Colonic mucosa (tissue), 4 donors: ENCODE results near the gene PMVK. TPM values are rescaled to one million over a fixed set of nuclear protein-coding genes. Genes with fewer than 3 reads are reported as not detected.

Source experiments
- DNase-seq: peaks from one replicate; pipeline ENCODE4 v3.0.0-alpha.2; 2020
- H3K27ac ChIP-seq: fragments of 200-600 bp; one replicate; pipeline ENCODE4 v1.8.0; 2021
- H3K27me3 ChIP-seq: fragments of 200-600 bp; one replicate; pipeline ENCODE4 v1.8.0; 2021
- H3K36me3 ChIP-seq: fragments of 200-600 bp; one replicate; pipeline ENCODE4 v1.8.0; 2021
- H3K4me1 ChIP-seq: fragments of 200-600 bp; one replicate; pipeline ENCODE4 v1.8.0; 2021; ENCODE audit warnings: mild to moderate bottlenecking
- H3K4me3 ChIP-seq: fragments of 200-600 bp; one replicate; pipeline ENCODE4 v1.8.0; 2021
- H3K9ac ChIP-seq, 2 donors: one replicate each; pipeline ENCODE4 v1.7.0; 2013; ENCODE audit warnings: control low read depth in 2 of 2, low read depth in 2 of 2, low read length in 2 of 2
- H3K9me3 ChIP-seq: fragments of 200-600 bp; one replicate; pipeline ENCODE4 v1.8.0; 2021
- intact Hi-C: fragments of 100-400 bp; cut with DNase I; formaldehyde crosslinking; loops from one replicate; pipeline ENCODE4 v1.14.1; 2022
- total RNA-seq, 2 donors: library from RNA; stranded (reverse); fragmentation: NEBNext Ultra II Directional in 1 of 2; extraction: Animal tissue kit (Norgen Biotek cat#: 25700) in 1 of 2; gene quantifications; one replicate each; pipeline ENCODE4 v1.2.1, GENCODE V29; 2021
- TF ChIP-seq, protein P1 (sequence below): fragments of 200-600 bp; IDR thresholded peaks from one replicate; pipeline ENCODE4 v1.8.0; 2022; ENCODE audit warnings: antibody characterized with exemption, mild to moderate bottlenecking
- donor health status: healthy.
- donor health status: DM: no; HTN: no; CAD: no.
- donor health status: DM: no; HTN: no; CAD: no.

Gene PMVK
- total RNA-seq, 2 donors from 2014 or later, result 32.0 to 46.5 TPM

- Histone ChIP-seq H3K9me3 (no peaks in the 10 kb centered on the region), H3K27ac (peak overlapping the region; percentile 96), H3K36me3 (no peaks in the 10 kb centered on the region), H3K4me3 (peak overlapping the region; percentile 51), H3K4me1 (peaks cover 21% of the 10 kb centered on the region), H3K9ac (peak overlapping the region; percentile 53 to 99), H3K27me3 (no peaks in the 10 kb centered on the region)
- intact Hi-C loops, result no loop called here
- TF ChIP-seq, protein P1, sequence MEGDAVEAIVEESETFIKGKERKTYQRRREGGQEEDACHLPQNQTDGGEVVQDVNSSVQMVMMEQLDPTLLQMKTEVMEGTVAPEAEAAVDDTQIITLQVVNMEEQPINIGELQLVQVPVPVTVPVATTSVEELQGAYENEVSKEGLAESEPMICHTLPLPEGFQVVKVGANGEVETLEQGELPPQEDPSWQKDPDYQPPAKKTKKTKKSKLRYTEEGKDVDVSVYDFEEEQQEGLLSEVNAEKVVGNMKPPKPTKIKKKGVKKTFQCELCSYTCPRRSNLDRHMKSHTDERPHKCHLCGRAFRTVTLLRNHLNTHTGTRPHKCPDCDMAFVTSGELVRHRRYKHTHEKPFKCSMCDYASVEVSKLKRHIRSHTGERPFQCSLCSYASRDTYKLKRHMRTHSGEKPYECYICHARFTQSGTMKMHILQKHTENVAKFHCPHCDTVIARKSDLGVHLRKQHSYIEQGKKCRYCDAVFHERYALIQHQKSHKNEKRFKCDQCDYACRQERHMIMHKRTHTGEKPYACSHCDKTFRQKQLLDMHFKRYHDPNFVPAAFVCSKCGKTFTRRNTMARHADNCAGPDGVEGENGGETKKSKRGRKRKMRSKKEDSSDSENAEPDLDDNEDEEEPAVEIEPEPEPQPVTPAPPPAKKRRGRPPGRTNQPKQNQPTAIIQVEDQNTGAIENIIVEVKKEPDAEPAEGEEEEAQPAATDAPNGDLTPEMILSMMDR, result no peak
- DNase-seq, result peak; percentile 79
These were observed 39.0 kb upstream of the PMVK start for GRCh38 chr1:154975409-154976059.

DNA sequence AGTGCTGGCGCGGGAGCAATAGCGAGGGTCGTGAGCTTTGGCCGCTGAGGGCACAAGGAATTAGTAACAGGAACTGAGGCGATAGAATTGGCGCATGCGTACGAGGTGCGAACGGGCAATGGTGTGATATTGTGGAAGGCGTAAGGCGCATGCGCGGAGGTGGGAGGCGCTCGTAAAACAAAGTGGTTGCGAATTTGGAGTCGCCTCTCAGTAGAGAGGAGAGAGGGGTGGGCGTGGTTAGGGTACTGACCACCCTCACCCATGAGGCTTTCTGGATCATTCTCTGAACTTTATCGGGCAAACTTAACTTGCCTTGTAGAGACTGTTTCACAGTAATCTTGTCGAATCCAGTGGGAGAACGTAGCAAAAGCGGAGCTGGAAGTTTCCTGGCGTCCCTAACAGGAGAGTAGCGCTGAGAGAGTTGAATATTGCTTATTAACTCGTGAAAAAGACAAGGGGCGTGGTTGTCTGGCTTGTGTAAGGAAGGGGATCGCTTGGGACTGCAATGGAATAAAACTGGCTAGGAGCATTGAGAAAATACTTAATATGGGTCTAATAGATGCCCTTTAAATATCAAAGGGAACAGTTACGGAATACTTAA, 38.4 kb upstream of the PMVK start:
- Histone ChIP-seq H3K36me3 (no peaks in the 10 kb centered on the region), H3K4me1 (peaks cover 21% of the 10 kb centered on the region), H3K27ac (peak overlapping the region; percentile 96), H3K27me3 (no peaks in the 10 kb centered on the region), H3K4me3 (peak overlapping the region; percentile 51), H3K9ac (peak overlapping the region; percentile 53 to 99), H3K9me3 (no peaks in the 10 kb centered on the region)
- DNase-seq, result peak; percentile 98
- TF ChIP-seq, protein P1, result no peak
- intact Hi-C loops, result no loop called here

DNA sequence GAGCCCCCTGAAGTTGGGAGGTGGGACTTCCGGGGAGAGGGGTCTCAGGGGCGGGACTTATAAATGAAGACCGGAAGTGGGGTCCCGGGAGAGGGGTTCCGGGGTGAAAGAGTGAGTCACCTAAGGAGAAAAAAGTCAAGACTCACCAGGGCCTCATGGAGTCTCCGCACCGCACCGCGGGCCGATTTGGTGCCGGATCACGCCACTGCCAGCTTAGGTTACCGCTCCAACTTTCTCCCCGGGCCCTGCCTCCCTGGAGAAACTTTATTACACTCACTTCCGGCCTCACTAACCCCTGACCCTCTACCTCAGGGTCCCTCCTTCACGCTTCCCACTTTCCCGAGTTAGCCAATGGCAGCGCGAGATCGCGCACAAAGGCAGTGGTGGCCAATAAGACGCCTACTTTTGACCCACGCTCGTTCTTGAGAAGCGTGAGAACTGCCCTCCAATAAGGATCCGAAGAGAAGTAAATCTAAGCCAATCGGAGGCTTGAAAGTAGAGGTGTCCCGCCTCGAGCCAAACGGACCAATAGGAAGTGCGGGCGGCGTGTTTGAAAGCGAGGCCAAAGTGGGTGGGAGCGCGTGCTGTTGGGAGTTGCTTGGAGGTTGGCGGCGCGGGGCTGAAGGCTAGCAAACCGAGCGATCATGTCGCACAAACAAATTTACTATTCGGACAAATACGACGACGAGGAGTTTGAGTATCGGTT, 37.7 kb upstream of the PMVK start, which contains the start of gene CKS1B:
TSS of gene CKS1B (plus strand) at position 580 of the 706 bp plus-strand sequence. CDS start at position 645, 65 bp downstream.
- Histone ChIP-seq H3K9ac (peak within 1 kb of the TSS; percentile 73 to 99), H3K27ac (peak within 1 kb of the TSS; percentile 96), H3K4me3 (peak within 1 kb of the TSS; percentile 51), H3K27me3 (no peaks in the 10 kb centered on the region), H3K9me3 (no peaks in the 10 kb centered on the region), H3K36me3 (no peaks in the 10 kb centered on the region), H3K4me1 (peaks cover 21% of the 10 kb centered on the region)
- peak; percentile 97 for DNase-seq
- intact Hi-C loops, result no loop called here
- TF ChIP-seq, protein P1, result no peak

DNA sequence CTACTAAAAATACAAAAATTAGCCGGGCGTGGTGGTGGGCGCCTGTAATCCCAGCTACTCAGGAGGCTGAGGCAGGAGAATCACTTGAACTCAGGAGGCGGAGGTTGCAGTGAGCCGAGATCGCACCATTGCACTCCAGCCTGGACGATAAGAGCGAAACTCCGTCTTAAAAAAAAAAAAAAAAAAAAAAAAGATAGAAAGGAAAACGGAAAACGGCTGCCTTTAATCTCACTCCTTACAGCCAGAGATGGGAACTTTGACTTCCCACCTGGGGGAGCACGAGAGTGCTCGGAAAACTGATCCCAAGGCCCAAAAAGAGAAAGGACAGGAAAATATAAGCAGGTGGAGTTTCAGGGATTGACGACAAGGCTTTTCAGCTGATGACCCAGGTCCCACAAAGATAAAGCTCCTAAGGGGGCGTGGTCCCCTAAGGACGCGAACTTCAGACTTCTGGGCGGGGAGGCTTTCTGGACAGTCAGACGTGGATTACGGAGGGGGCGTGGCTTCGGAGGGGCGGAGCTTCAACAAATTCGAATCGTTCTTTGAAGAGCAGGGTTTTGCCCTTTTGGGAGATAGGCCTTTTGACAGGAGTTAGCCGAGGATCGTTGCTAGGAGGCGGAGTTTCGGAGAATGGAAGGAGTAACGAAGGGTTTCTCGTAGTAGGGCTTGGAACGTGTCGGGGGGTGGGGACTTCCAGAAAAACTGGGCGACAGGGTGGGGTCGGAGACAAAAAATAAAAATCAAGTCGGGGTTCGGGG, 37.0 kb upstream of the PMVK start:
- peaks cover 21% of the 10 kb centered on the region for H3K4me1 ChIP-seq
- peak overlapping the region; percentile 96 for H3K27ac ChIP-seq
- intact Hi-C loops, result no loop called here
- peak overlapping the region; percentile 73 to 99 for H3K9ac ChIP-seq
- no peaks in the 10 kb centered on the region for H3K27me3 ChIP-seq
- H3K4me3 ChIP-seq, result peak overlapping the region; percentile 51
- no peaks in the 10 kb centered on the region for H3K36me3 ChIP-seq
- peak; percentile 100 for DNase-seq
- TF ChIP-seq, protein P1, result no peak
- no peaks in the 10 kb centered on the region for H3K9me3 ChIP-seq
